HepG2 (cell line): ENCODE measurements around the gene C5AR1. TPM values are rescaled to one million over a fixed set of nuclear protein-coding genes. Genes with fewer than 3 reads are reported as not detected.

Experiments used
- ATM ChIP-seq: fragments of 450-650 bp; IDR thresholded peaks from 2 replicates; pipeline ENCODE4 v1.7.1; 2017; ENCODE audit warnings: mild to moderate bottlenecking, borderline replicate concordance
- BRF2 ChIP-seq: sonication (generic); formaldehyde crosslinking; IDR thresholded peaks from 2 replicates; pipeline ENCODE4 v1.8.1; 2022; ENCODE audit warnings: mild to moderate bottlenecking, missing genetic modification reagents
- CREB1 ChIP-seq, 2 experiments: fragments of 450-650 bp in 1 of 2; IDR thresholded peaks; 2 replicates each; pipeline ENCODE4 v1.6.1; 2016 to 2017; ENCODE audit warnings: control low read depth in 1 of 2, mild to moderate bottlenecking in 1 of 2, missing compliant biosample characterization in 1 of 2, missing genetic modification characterization in 1 of 2
- HMGA1 ChIP-seq: sonication (generic); formaldehyde crosslinking; conservative IDR thresholded peaks from 2 replicates; pipeline ENCODE4 v1.4.0; 2020; ENCODE audit warnings: missing genetic modification reagents
- NKX3-1 ChIP-seq: sonication (generic); formaldehyde crosslinking; IDR thresholded peaks from 2 replicates; pipeline ENCODE4 v1.5.0; 2020; ENCODE audit warnings: missing genetic modification reagents
- NR2C2 ChIP-seq: sonication (generic); formaldehyde crosslinking; IDR thresholded peaks from 2 replicates; pipeline ENCODE4 v1.4.0; 2020; ENCODE audit warnings: missing genetic modification reagents, mild to moderate bottlenecking, moderate library complexity, borderline replicate concordance
- POGK ChIP-seq: sonication (generic); formaldehyde crosslinking; conservative IDR thresholded peaks from 2 replicates; pipeline ENCODE4 v1.8.0; 2022; ENCODE audit warnings: mild to moderate bottlenecking, moderate library complexity, missing genetic modification reagents
- POLR2AphosphoS5 ChIP-seq: IDR thresholded peaks from 2 replicates; pipeline ENCODE4 v1.6.1; 2012; ENCODE audit warnings: low read depth, low read length
- RBM22 ChIP-seq: fragments of 200-400 bp; formaldehyde crosslinking; optimal IDR thresholded peaks from 2 replicates; pipeline ENCODE3; 2017; ENCODE audit warnings: mild to moderate bottlenecking, low read length, moderate library complexity
- SIX4 ChIP-seq: sonication (generic); formaldehyde crosslinking; IDR thresholded peaks from 2 replicates; pipeline ENCODE4 v1.4.0; 2020; ENCODE audit warnings: missing genetic modification reagents
- SMC3 ChIP-seq: IDR thresholded peaks from 2 replicates; pipeline ENCODE4 v1.6.1; 2011; ENCODE audit warnings: low read length, improper control_type of control experiment
- STAG1 ChIP-seq: sonication (generic); formaldehyde crosslinking; IDR thresholded peaks from 2 replicates; pipeline ENCODE4 v1.4.0; 2020; ENCODE audit warnings: missing genetic modification reagents
- TAF15 ChIP-seq: fragments of 200-400 bp; formaldehyde crosslinking; IDR thresholded peaks from one replicate; pipeline ENCODE4 v1.6.1; 2018; ENCODE audit warnings: mild to moderate bottlenecking, low read depth, low read length; ENCODE audit not compliant: poor library complexity, severe bottlenecking
- ZNF18 ChIP-seq: sonication (generic); formaldehyde crosslinking; IDR thresholded peaks from 2 replicates; pipeline ENCODE4 v1.8.0; 2022; ENCODE audit warnings: mild to moderate bottlenecking, missing genetic modification reagents; ENCODE audit not compliant: insufficient replicate concordance
- ZNF484 ChIP-seq: sonication (generic); formaldehyde crosslinking; IDR thresholded peaks from 2 replicates; pipeline ENCODE4 v1.5.1; 2020; ENCODE audit warnings: mild to moderate bottlenecking, low read depth, missing genetic modification reagents, borderline replicate concordance
- ZNF687 ChIP-seq: sonication (generic); formaldehyde crosslinking; IDR thresholded peaks from 2 replicates; pipeline ENCODE4 v1.5.1; 2020; ENCODE audit warnings: mild to moderate bottlenecking, missing genetic modification reagents, moderate library complexity
- ZNF782 ChIP-seq: sonication (generic); formaldehyde crosslinking; IDR thresholded peaks from 2 replicates; pipeline ENCODE4 v1.4.0; 2020; ENCODE audit warnings: missing genetic modification reagents, mild to moderate bottlenecking, borderline replicate concordance
- ZZZ3 ChIP-seq: sonication (generic); formaldehyde crosslinking; IDR thresholded peaks from 2 replicates; pipeline ENCODE4 v1.4.0; 2020; ENCODE audit warnings: missing genetic modification reagents, mild to moderate bottlenecking, borderline replicate concordance
- polyA plus RNA-seq, 8 experiments: library from polyadenylated mRNA; depleted of rRNA in 3 of 8; stranded (reverse) in 7 of 8; unstranded in 1 of 8; fragments of >200 nt; fragmentation: Illumina TruSeq in 4 of 8; extraction: Trizol in 4 of 8; gene quantifications; 2 replicates each; pipeline versions ENCODE4 v1.2.1 to v1.2.3, GENCODE V29; 2011 to 2016; ENCODE audit warnings: low read depth in 4 of 8, missing spikeins in 1 of 8, mixed read lengths in 1 of 8; ENCODE audit not compliant: insufficient read depth in 1 of 8
- total RNA-seq, 5 experiments: library from RNA; depleted of rRNA; stranded (reverse); fragments of >200 nt; fragmentation: Illumina TruSeq; extraction: Trizol; gene quantifications; 2 replicates each; pipeline ENCODE4 v1.2.3, GENCODE V29; 2016; ENCODE audit warnings: low read depth in 1 of 5
- TF ChIP-seq, protein P1 (sequence below): IDR thresholded peaks from 2 replicates; pipeline ENCODE4 v1.6.1; 2012; ENCODE audit warnings: inconsistent platforms

C5AR1 gene
- total and polyA plus RNA-seq, 2 of the 13 experiments (the other 11 are each of a cell fraction or from before 2014, with no cell fraction given), result 0.07 to 1.6 TPM

- TF ChIP-seq ZNF18 (CRISPR knock-in tag), result peak; percentile 76
- TF ChIP-seq ZNF687 (CRISPR knock-in tag), result peak; percentile 25; the same call in 1 of the 2 replicates
- TF ChIP-seq, protein P1, sequence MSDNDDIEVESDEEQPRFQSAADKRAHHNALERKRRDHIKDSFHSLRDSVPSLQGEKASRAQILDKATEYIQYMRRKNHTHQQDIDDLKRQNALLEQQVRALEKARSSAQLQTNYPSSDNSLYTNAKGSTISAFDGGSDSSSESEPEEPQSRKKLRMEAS, result peak; percentile 66
- no peak for TF ChIP-seq RBM22
- no peak for TF ChIP-seq POLR2AphosphoS5
- no peak for TF ChIP-seq ZNF484 (CRISPR knock-in tag)
- peak; percentile 61; the same call in 1 of the 2 replicates for TF ChIP-seq SIX4 (CRISPR knock-in tag)
- no peak; the same call in 1 of the 2 replicates for TF ChIP-seq ZNF782 (CRISPR knock-in tag)
- TF ChIP-seq NKX3-1 (CRISPR knock-in tag), result no peak
- TF ChIP-seq STAG1 (CRISPR knock-in tag), result no peak
- TF ChIP-seq CREB1 (IDR thresholded peaks at IDR 0.05), result peak; percentile 89
- peak; percentile 92 for TF ChIP-seq CREB1 (CRISPR knock-in tag; IDR thresholded peaks at IDR 0.05)
- TF ChIP-seq ZZZ3 (CRISPR knock-in tag), result no peak
- TF ChIP-seq NR2C2, result peak; percentile 76
- TF ChIP-seq TAF15, result no peak
- TF ChIP-seq POGK (CRISPR knock-in tag), result peak; percentile 61; the same call in 1 of the 2 replicates
- no peak for TF ChIP-seq BRF2 (CRISPR knock-in tag)
- TF ChIP-seq SMC3, result peak; percentile 24
- TF ChIP-seq ATM, result no peak
- no peak for TF ChIP-seq HMGA1 (CRISPR knock-in tag)
Observed at GRCh38 chr19:47315125-47315821, 5.6 kb downstream of the C5AR1 start (continued).
